ENCODE data around the gene MICU2.

- TF ChIP-seq CTCF (IDR thresholded peaks at IDR 0.05; ENCODE audit: low read length) (no peak), EZH2 (IDR thresholded peaks at IDR 0.05; ENCODE audit: borderline replicate concordance, low read length) (no peak)
Measured at GRCh38 chr13:21615427-21615826, 11.5 kb upstream of the MICU2 start.
